ENCODE data around the gene AKT1.
"Not testable (repeated sequence)": the region's sequence is repeated elsewhere in the genome, so short reads cannot be mapped to it uniquely, and the experiment has no call there.

The AKT1 gene

DNA sequence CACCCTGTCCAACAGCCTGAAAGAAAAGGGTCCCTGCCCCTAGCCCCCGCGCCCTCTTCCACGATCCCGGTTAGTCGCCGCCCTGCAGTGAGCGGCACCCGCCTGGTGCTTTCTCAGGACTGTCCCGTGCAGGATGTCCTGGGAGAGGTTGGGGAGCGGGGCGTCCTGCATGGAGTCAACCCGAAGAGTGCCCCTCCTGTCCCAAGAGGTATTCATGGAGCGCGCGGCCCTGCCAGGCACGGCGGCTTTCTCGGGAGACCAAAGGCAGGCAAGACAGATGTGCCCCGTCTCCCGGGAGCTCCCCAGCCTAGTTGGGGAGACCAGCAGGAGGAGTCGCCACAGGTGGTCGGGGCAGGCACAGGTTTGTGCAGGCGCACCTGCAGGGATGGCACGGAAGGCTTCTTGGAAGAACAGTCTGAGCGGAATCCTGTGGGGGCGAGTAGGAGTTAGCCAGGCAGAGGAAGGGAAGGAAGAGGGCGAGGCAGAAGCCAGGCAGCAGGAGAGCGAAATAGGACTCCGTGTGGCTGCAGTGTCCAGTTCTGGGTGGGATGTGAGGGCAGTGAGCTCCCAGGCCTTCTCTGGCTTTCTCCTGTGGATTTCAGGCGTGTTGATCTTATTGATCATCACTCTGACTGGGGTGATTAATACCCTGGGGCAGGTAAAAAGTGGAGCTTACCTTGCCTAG lies 41.9 kb downstream of the AKT1 start:
- no peak for DNase-seq (ENCODE audit: low read depth, low spot score)

DNA sequence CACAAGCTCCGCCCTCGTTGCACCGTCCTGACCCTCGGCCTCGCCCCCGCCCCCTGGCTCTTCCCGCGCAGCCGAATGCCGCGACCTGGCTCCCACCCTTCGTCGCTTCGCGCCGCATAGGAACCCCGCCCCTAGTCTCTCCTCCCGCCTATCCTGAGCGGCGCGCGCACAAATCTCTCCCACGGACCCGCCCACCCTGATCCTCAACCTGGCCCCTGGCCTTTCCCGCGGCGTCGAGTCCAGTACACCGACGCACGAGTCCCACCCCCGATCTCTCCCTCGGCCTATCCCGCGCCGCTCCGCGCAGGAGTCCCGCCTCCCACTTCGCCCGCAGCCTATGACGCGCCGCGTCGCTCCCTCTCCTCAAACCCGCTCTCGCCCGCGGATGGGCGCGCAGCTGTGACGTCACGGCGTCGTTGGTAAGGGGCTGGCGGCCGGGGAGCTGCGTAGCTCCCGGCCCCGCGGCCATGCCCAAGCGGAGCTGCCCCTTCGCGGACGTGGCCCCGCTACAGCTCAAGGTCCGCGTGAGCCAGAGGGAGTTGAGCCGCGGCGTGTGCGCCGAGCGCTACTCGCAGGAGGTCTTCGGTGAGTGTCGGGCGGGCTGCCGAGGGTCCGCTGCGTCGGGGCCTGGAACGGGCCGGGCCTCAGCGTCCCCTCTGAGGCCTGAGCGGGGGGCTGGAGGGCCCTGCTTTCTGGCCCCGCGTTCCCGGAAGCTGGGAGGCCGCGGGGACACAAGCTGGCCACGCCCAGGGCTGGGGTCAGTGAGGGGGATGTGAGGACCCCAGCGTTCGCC lies 42.6 kb downstream of the AKT1 start, which contains the start of gene SIVA1:
Gene SIVA1 (plus strand): TSS at position 413 of the 793 bp plus-strand sequence. CDS start 55 bp downstream, at position 468.
- peak; percentile 97 for DNase-seq (ENCODE audit: low read depth, low spot score)

DNA sequence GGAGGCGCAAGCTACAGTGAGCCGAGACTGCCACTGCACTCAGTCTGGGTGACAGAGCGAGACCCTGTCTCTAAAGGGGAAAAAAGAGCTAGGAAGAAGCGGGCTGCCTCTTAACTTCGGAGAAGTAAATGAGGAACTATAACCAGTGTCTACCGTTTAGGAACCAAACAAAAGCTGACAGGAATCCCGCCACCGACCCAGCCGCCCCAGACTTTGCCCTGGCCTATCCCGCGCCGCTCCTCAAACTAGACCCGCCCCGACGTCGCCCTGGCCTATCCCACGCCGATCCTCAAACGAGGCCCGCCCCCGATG lies 43.2 kb downstream of the AKT1 start:
- DNase-seq (ENCODE audit: low read depth, low spot score) = no peak

DNA sequence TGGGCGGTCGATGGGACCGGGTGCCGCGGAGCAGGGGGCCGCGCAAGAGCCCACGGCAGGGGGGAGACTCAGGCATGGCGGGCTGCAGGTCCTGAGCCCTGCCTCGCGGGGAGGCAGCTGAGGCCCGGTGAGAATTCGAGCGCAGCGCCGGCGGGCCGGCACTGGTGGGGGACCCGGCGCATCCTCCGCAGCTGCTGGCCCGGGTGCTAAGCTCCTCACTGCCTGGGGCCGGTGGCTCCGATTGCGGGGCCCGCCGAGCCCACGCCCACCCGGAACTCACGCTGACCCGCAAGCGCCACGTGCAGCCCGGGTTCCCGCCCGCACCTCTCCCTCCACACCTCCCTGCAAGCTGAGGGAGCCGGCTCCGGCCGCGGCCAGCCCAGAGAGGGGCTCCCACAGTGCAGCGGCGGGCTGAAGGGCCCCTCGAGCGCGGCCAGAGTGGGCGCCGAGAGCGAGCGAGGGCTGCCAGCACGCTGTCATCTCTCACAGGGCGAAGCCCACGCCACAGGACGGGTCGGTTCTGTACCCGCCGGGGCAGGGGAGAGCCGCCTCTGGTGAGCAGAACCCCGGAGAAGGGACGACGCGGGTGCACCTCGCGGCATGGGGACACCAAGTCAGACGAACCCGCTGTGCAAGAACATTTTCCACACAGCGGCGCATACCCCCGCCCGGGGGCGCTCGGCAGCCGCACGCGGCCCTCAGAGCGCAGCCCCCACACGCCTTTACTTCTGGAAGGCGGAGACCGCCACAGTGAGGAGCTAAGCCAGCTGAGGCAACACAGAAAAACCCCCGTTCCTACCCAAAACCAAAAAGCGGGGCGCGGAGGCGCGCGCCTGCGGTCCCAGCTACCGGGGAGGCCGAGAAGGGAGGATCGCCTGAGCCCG lies 43.8 kb downstream of the AKT1 start:
- no peak for DNase-seq (ENCODE audit: low read depth, low spot score)

DNA sequence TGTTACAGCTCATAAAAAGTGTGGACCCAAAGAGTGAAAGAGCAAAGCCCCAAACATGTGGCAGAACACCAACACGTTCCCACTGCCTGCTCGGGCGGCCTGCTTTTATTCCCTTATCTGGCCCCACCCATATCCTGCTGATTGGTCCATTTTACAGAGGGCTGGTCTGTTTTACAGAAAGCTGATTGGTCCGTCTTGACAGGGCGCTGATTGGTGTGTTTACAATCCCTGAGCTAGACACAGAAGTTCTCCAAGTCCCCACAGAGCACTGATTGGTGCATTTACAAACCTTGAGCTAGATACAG lies 44.8 kb downstream of the AKT1 start:
- DNase-seq (ENCODE audit: low read depth, low spot score) = not testable (repeated sequence)

DNA sequence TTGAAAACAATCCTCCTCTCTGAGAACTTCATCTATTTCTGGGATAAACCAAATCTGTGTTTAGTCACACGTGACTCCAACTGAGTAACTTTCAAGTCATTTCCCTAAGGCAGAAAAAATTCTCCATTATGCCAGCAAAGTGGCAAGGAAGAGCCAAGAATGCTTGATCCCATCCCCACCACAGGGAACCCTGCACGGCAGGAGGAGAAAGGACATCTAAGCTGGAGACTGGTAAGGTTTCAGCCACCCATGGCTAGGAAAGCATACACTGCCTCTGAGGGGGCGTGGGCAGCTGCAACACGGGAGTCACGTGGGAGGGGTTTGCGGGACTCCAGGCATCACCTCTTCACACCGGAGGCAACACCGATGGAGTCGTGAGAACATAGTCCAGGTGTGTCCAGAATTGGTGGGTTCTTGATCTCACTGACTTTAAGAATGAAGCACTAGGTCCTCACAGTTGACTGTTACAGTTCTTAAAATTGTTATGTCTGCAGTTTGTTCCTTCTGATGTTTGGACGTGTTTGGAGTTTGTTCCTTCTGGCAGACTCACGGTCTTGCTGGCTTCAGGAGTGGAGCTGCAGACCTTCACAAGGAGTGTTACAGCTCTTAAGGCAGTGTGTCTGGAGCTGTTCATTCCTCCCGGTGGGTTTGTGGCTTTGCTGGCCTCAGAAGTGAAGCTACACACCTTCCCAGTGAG lies 45.3 kb downstream of the AKT1 start:
- DNase-seq (ENCODE audit: low read depth, low spot score) = no peak

DNA sequence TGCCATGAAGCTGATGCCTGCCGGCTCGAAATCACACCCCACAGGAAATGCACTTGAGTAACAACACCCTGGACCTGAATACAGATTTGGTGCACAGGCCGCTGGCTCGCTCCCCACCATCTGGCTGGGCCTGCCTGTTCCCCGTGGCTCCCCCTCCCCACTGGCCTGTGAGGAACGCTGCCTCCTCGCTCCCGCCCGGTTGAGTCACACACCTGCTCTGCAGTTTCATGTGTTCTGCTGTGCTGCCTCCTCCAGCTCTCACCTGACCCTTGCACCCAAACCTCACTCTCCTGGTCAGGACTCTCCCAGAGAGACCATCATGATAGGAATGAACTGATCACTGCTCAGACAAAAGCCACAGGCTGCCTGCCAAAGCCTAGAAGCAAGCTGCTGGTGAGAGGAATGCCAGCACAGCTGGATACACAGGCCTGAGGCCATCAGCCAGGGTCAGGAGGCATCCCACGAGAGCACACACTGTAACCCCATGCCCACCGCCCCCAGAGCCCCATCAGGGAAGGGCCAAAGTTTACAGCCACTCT lies 46.4 kb downstream of the AKT1 start:
- DNase-seq (ENCODE audit: low read depth, low spot score) = no peak

DNA sequence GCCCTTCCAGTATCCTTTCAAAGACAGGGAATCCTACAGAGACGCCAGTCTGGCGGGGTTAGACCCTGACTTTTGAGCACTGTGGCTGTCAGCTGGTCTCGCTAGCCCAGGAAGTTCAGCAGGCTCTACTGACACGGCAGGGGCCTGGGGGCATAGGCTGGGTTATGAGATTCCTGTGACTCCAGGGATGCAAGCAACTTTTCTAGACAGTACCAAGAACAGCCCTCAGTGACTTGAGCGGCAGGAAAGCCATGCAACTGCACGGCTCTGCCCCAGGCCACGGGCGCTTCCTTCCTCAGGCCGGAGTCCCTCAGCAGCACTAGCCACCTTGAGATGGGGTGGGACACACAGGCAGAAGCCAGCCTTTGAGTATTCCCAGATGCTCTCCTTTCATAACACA lies 47.7 kb downstream of the AKT1 start:
- DNase-seq (ENCODE audit: low read depth, low spot score) = no peak

DNA sequence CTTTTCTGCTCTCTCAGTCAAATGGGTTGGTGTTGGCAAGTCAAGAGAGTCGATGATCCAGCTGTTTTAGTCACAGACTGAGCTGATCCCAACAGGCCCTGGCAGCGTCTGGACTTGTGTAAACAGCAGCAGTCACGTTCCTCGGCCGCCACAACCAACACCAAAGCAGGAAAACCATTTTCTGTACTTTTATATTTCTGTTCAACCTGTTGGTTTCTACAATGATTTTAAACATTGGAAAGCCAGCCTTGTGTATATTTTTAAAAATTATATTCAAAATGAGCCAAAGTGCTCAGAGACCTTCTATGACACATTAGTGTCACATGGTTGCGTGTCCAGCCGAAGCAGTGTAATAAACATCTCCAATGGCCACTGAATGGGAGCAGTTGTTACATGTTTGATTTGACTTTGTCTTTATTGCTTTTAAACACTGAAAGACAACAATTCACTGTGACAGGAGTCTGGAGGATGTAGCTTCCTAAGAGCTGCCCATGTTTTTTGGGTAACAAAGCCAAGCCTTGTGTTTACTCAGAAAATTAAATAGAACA lies 48.5 kb downstream of the AKT1 start:
- DNase-seq (ENCODE audit: low read depth, low spot score) = no peak

DNA sequence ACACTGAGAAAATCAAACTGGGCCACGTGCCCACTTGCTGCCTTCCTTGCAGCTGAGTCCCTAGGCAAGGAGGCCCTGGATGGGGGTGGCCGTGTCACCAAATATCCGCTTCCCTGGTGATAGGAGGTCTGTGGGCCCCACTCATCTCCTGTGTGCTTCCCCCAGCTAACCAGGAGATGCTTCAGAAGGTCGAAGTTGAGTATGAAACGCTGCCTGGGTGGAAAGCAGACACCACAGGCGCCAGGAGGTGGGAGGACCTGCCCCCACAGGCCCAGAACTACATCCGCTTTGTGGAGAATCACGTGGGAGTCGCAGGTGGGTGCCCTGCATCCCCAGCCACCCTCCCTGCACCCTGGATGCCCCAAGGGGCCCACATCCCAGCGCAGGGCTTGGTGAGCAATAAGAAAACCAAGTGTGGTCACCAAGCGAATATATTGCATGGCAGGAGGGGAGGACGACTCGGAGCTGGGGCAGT lies 49.4 kb downstream of the AKT1 start:
- DNase-seq (ENCODE audit: low read depth, low spot score) = no peak

DNA sequence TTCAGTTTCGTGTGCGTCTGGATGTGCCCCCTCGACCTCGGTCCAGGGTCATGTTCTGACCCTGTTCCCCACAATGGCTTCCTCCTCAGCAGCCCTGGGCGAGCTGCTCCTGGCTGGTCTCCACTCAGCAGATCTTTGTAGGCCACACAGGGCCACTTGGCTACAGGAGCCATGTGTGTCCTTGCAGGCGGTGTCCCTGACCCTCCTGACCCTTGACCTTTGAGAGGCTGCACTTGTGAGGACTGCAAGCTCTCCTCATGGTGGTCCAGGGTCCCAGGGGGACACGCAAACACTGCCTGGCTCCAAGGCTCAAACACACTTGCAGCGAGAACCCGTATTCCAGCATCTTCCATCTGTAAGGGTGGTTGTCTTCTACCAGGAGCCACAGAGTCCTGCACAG lies 50.1 kb downstream of the AKT1 start:
- no peak for DNase-seq (ENCODE audit: low read depth, low spot score)

DNA sequence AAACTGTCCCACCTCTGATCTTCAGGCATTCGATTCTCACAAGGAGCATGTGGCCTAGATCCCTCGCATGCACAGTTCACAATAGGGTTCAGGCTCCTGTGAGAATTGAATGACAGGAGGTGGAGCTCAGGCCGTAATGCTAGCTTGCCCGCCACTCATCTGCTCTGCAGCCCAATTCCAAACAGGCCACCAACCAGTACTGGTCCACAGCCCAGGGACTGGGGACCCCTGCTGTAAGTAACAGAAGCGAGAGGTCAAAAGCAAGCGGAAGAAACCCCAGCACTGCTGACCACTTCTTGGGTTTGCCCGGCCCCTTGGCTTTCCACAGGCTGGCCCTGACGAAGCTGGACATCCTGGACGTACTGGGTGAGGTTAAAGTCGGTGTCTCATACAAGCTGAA lies 51.1 kb downstream of the AKT1 start:
- no peak for DNase-seq (ENCODE audit: low read depth, low spot score)

DNA sequence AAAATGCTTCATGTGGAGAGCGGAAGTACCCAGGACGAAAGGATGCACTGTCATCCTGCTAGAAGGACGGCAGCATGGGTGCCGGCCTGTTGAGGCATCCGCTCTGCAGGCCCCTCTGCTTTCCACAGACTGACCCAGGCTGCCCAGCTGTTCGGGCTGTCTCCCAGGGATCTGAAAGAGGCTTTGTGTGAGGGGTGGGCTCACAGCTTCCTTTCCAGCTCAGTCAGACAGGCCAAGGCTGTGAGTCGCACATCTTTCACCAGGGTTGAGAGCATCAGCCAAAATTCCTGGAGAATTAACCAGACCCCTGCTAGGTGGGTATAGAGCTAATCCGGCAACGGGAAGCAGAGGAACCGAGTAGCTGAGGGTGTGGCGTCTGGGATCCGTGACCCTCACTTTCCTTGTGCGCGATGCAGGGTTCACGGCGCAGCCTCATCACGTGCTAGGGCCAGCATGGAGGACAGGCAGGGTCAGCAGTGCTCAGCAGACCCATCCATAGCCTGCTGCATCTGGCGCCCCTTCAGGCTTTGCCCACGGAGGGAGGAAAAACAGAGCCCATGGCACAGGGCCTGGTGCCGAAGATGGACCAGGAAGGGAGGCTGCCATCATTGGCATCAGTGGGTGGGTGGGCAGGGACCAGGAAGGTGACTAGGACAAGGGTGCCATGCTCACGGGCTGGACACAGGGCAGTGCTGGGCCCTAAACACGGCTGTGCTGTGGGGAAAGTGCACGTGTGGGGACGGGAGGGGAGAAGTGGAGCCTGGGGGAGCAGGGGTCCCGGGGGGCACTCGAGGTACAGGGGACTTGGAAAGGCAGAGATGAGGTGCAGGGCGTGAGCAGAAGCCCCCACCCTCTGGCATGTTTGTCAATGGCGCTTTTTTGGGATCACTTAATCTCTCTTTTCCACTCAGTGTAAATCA lies 51.8 kb downstream of the AKT1 start:
- DNase-seq (ENCODE audit: low read depth, low spot score) = no peak

DNA sequence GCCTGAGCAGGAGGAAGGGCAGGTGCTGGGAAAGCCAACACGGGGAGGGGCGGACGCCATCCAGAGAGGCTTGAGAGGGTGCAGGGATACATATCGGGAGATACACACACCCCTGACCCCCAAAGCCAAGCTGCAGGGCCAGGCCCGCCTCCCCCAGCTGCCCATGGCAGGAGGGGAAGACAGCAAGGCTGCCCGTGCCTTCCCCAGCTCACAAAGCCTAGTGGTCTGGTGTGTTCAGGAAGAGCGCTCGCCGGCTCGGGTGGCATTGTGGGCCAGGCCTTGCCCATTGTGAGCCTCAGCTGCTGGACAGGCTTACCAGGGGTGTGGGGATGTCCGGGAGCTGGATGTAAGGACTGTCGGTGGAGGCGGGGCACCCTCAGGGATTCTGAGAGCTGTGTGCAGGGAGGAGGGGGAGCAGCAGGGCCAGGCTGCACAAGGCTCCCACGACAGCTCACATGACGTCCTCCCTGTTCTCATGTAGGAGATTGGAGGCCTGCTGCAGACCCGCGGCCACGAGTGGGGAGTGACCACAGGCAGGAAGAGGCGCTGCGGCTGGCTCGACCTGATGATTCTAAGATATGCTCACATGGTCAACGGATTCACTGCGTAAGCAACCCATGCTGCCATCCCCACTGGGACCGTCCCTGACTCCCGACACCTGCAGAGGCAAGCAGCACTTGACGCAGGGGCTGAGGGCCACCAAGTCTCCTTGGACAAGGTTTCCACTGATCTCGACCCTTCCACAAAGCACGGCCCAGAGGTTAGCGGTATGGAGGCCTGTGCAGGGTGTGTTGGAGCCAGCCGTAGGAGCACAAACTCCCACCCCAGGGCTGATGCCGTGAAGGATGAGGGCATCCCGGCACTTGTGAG lies 52.7 kb downstream of the AKT1 start:
- DNase-seq (ENCODE audit: low read depth, low spot score) = no peak

DNA sequence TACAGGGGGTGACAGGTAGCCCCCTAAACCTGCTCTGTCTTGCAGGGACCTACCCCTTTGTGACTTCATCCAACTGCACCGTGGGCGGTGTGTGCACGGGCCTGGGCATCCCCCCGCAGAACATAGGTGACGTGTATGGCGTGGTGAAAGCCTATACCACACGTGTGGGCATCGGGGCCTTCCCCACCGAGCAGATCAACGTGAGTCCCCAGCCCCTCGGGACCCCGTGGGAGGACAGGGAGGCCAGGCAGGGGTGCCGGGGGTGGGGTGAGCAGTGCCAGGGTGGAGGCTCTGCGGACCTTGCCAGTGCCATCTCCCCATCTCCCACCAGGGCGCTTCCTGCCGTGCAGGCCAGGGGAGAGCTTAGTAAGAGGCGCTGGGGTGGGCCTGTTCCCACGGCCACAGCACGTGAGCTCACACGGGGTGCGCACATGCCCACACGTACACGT lies 53.7 kb downstream of the AKT1 start:
- DNase-seq (ENCODE audit: low read depth, low spot score) = no peak

DNA sequence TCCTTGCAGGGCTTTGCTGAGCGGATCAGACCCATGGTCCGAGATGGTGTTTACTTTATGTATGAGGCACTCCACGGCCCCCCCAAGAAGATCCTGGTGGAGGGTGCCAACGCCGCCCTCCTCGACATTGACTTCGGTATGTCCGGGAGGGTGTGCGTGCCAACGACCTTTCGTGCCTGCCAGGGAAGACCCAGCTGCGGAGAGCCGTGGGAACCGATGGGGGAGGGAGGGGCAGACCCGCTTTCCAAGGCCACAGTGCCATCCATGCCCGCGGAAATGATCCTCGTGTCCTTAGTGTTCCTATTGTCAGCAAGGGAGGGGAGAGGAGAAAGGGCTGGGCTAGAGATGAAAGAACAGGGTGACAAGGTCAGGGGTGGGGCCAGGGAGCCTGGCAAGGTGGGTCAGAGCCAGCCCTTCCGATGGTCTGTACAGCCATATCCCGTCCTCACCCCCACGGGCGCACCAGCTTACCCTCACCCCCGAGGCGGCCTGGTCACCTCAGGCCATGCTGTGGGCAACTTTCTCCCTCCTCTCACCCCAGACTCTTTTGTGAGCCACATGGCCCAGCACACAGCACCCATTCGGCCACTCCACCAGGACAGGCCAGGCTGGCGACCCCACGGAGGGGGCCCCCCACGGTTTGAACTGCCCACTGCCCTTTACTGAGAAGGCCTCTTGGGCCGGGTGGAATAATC lies 54.3 kb downstream of the AKT1 start:
- DNase-seq (ENCODE audit: low read depth, low spot score) = no peak

DNA sequence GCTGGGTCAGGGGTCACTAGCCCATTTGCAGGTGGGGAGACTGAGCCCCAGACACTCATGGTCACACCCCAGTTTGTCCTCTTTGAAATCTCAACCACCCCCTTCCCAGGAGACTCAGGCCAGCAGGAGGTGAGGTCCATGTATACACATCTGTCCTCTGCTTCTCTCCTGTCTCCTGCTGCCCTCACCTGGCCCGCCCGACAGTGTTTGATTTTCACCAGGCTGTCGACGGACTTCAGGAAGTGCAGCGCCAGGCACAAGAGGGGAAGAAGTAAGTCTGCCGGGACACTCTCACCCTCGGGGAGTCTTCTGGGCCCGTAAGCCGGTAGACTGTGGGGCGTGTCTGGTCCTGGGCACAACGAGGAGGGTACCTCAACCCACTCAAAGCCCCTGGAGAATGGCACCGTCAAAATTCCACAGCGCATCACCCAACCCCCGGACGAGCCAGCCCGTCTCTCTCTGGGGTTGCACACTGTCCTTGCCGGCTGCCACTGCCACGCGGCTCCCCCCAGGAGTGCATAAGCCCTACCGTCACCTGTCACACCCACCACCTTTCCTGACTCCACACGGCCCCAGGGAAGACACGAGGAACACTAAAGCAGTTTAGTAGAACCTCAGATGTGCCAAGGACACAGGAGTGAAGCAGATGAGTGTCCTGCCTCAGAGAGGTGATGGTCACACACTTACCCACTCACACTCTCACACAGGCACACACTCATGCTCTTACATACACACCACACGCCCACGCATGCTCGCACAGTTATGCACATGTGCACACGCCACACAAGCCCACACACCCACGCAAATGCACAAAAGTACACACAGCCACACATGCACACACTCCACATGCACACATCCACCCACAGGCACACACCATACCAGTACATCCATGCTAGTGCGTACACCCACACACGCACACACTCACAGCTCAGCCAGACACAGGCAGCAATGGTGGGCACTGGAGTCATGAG lies 55.7 kb downstream of the AKT1 start:
- no peak for DNase-seq (ENCODE audit: low read depth, low spot score)

All from activated CD4-positive, CD25-positive, alpha-beta regulatory T cell treated with anti-CD3 and anti-CD28 coated beads, Interleukin-2, amount 50 U/mL, for 16 hours (primary cell).